Femur (tissue), 1 donor: ENCODE measurements around the gene PIF1.

Source experiments
- DNase-seq: peaks from one replicate; pipeline ENCODE4 v3.0.0-alpha.2; 2017

Gene PIF1, protein sequence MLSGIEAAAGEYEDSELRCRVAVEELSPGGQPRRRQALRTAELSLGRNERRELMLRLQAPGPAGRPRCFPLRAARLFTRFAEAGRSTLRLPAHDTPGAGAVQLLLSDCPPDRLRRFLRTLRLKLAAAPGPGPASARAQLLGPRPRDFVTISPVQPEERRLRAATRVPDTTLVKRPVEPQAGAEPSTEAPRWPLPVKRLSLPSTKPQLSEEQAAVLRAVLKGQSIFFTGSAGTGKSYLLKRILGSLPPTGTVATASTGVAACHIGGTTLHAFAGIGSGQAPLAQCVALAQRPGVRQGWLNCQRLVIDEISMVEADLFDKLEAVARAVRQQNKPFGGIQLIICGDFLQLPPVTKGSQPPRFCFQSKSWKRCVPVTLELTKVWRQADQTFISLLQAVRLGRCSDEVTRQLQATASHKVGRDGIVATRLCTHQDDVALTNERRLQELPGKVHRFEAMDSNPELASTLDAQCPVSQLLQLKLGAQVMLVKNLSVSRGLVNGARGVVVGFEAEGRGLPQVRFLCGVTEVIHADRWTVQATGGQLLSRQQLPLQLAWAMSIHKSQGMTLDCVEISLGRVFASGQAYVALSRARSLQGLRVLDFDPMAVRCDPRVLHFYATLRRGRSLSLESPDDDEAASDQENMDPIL

DNA sequence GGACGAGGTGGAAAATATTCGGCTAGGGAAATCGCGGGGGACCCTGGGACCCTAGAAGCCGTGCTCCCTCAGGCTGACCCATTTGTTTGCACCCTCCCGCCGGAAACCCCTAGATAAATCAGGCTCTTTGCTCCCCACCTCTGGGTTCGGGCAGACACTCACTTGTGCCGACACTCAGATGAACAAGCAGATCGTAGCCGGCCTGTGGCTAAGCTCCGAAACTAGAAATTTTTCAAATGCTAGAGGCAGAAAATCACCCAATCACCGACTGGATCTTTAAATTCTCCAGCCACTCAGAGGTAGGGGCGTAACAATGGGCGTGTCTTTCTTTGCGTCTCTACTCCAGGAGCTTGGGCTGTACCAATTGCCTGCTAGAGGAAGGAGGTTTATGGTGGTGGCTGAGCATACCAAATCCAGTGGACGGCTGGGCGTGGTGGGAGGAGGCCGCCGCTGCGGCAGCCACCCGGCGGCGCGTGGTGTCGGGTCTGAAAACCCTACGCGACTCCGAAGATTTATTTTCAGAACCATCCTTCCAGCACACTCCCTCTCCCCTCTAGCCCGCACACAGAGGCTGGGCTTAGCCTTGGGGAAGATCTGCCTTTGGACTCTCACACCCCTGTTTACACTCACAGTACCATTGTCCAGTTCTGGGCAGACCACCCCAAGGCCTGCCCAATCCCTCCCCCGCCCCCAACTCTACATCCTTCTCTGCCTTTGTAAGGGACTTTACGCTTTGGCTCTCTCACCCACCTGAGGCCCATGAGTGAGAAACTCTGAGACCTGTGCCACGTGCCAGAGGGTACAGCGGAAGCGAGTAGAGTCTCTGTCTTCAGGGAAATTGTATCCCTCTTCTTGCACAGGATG, at the start of gene PIF1:
Gene PIF1, minus strand, starts transcription at position 217 of the 864 bp plus-strand sequence. CDS start 1,312 bp downstream, outside the sequence.
- peak; percentile 96 for DNase-seq

DNA sequence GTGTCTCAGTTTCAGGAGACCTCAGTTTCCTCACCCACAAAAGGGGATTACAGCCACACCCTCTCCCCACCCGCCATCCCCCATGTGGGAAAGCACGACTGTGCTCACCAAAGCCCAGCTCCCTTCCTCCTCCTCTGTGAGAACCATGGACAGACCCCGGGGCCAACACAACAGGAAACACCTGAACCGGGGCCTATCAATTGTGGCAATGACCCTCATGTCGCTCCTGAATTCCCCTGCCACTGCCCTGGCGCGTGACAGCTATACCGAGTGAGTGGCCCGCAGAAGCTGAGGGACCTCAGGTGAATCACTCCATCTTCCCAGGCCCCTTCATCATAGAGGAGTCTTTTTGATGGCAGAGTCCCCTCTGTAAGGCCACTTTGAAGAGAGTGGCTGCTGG, 44.9 kb upstream of the PIF1 start:
- DNase-seq: no peak

DNA sequence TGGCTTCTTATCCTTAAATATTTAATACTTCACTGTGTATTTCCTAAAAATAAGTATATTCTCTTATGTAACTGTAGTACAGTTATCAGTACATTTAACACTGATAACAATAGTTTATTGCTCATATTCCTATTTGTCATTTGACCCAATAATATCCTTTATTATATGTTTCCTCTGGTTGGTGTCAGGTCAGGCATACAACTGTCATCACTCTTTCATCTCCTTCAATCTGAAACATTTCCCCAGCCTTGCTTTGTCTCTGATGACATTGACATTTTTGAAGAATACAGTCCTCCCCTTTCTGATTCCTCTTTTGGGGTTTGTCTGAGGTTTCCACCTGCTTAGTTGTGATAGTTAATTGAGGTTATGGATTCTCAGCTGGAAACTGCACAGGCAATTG, 44.1 kb upstream of the PIF1 start:
- no peak for DNase-seq

DNA sequence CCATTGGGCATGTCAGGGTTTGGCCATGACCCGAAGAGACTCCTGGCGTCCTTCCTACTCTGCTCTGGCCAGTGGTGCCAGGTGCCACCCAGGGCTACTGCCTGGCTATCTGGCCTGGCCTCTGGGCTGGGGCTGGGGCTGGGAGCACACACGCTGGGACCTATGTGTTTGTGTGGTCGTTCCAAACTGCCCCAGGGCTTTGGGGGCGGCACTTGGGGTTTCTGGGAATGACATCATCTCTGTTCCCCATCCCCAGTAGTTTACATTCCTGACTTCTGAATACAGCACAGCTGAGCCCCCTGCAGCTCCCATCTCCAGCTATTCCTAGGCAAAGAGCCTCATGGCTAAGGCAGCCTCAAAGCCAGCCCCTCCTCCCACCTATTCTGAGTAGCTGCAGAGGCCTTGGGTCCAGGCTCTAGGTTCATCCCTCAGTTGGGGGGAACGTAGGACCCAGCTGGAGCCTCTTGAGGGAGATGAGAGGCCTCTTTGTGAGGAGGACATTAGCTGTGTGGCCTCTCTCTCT, 40.6 kb upstream of the PIF1 start:
- DNase-seq: no peak

DNA sequence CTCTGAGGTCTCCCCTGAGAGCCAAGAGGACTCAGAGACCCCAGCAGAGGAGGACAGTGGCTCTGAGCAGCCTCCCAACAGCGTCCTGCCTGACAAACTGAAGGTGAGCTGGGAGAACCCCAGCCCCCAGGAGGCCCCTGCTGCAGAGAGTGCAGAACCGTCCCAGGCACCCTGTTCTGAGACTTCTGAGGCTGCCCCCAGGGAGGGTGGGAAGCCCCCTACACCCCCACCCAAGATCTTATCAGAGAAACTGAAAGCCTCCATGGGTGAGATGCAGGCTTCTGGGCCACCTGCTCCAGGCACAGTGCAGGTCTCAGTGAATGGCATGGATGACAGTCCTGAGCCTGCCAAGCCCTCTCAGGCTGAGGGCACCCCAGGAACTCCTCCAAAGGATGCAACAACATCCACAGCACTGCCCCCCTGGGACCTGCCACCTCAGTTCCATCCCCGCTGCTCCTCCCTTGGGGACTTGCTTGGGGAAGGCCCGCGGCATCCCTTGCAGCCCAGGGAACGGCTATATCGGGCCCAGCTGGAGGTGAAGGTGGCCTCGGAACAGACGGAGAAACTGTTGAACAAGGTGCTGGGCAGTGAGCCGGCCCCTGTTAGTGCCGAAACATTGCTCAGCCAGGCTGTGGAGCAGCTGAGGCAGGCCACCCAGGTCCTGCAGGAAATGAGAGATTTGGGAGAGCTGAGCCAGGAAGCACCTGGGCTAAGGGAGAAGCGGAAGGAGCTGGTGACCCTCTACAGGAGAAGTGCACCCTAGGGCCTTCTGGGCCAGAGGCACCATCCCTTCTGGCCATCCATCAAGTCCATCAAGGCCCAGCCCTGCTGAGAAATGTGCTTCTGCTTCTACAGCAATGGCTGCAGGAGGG, 39.9 kb upstream of the PIF1 start:
- no peak for DNase-seq

DNA sequence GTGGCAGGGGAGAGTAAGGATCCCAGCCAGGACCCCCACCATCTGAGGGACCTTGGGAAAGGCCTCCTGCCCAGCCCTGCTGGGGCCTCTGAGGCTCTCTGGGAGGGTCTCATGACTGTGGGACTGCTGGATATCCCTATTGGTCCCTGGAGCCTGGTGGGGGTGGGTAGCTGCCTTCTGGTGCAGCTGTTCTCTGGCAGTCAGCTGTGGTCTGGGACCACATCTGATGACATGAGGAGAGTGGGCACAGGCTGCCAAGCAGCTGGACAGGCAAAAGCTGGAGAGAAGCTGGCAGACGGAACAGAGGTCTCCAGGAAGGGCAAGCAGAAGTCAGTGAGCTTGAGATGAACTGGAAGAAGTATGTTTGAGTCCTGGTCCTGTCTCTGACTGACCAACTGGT, 38.6 kb upstream of the PIF1 start:
- peak; percentile 83 for DNase-seq

DNA sequence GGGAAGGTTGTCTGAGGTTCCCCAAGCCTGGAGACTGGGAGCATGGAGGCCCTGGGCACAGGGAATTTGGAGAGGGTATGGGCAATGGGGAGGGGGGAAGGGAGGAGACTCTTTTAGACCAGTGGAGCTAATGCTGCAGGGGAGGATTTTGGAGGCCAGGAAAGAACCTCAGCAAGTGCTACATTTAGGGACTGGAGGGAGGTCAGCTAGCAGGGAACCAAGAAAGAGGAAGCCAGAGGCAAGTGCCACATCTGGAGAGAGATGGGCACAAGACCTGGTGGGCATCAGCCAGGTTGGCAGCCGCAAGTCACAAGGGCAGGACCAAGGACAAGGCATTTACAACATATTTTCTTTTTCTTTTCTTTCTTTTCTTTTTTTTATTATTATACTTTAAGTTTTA, 37.0 kb upstream of the PIF1 start:
- no peak for DNase-seq

DNA sequence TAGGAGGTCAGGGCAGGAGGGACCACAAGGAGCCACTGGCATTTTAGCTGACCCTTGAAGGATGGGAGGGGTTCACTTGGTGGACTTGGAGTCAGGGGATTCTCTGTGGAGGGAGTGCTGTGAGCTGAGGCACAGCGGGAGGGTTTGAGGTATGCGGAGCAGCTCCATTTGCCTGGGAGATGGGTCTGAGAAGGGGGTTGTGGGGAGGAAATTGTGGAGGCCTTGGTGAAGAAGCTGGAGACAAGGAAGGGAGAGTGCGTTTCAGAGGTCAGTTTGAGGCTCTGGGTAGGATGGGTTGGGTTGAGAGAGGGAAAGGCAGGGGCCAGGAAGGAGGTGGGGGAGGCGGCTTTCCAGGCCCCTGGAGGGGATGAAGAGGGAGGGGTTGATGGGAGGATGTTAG, 36.5 kb upstream of the PIF1 start:
- no peak for DNase-seq

DNA sequence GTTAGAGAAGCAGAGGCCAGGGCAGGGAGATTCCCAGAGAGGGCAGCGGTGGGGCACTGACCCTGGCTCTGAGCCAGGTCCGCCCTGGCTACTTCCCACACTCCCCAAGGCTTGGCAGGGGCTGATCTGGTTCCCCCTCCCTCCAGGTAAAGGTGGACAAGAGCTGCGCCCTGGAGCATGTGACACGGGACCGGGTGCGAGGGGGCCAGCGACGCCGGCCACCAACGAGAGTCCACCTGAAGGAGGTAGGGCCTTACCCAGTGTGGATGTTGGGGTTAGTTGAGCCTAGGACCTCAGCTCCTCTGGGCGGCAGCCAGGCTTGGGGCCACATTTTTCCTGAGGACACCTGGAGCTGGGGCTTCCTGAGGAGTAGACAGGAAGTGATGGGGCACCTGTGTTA, 35.9 kb upstream of the PIF1 start:
- no peak for DNase-seq

DNA sequence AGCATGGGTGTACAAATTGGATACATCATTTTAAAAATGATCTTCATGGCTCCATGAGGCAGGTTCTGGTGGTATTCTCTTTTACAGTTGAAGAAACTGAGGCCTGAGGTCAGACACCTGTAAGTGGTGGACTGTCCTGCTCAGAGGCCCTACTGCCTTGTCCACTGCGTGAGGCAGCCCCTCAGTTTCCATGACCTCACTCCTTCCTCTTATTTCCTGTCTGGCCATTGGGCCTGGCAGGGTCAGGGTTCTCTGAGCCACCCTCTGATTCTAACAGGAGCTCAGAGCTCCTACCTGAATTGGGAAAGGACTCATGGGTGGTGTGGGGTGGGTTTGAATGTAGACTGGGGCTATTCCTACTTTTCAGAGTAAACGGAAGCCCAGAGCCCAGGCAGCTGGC, 33.8 kb upstream of the PIF1 start:
- no peak for DNase-seq

DNA sequence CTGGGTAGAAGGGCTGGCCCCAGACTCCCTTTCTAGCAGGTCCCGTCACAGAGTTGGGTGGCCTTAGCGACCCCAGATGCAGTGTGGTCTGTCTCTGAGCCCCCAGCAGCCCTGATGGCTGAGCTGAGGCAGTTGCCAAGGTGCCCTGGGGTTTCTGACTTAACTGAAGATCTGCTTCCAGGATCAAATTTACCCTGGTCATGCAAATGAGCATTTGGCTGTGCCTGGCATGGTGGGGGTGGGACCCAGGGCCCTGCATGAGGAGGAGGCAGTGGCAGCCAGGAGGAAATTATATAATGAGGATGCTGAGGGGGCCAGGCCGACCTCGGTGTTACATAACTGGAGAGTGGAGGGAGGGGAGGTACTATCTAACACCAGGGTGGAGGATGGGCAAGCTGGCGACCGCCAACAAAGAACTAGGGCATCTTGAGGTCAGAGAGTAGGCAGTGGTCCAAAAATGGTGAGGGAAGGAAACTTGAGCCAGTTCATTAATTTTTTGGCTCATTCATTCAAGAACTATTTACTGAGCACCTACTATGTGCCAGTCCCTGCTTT, 32.7 kb upstream of the PIF1 start:
- DNase-seq: no peak

DNA sequence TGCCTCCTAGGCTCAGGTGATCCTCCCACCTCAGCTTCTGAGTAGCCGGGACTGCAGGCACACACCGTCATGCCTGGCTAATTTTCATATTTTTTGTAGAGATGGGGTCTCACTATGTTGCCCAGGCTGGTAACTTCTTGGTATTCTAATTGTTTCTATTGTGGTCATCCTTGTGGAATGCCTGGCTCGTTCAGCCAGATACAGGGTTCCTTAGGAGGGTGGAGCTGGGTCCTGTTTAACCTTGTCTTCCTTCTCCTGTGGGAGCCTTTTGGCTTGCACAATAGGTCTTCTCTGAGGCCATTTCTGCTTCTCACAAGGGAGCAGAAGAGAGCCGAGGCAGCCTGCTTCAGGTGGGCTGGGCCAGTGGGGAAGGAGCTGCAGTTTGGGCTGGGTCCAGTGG, 32.0 kb upstream of the PIF1 start:
- DNase-seq: no peak

DNA sequence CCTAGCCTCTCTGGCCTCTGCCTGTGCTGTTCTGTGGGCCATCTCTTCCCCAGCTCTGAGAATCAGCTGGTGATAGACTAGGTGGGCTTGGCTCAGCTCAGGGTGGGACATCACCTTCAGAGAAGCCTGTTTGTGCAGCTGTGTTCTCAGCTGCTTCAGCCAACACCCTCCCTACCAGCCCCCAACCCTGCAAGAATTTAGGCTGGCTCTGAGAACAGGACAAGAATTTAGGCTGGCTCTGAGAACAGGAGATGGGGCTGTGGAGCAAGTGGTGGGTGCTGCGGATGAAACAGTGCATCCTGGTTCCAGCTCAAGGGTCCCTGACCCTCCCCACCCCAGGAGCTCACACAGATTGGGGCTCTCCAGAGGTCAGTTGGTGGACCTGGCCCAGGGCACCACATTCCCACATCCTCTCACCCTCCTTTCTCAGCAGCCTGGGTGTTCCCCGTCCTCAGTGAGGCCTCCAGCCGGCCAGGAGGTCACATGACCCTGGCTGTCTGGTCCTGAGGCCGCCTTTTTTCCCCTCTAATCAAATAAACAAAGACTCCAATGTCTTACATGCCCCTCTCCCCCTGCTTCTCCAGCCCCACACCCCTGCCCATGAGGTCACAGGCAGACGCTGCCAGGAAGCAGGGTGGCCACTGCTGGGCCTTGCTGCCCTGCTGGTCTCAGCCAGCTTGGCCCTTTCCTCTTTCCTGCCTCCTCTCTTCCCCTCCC, 31.1 kb upstream of the PIF1 start:
- DNase-seq: peak; percentile 84

DNA sequence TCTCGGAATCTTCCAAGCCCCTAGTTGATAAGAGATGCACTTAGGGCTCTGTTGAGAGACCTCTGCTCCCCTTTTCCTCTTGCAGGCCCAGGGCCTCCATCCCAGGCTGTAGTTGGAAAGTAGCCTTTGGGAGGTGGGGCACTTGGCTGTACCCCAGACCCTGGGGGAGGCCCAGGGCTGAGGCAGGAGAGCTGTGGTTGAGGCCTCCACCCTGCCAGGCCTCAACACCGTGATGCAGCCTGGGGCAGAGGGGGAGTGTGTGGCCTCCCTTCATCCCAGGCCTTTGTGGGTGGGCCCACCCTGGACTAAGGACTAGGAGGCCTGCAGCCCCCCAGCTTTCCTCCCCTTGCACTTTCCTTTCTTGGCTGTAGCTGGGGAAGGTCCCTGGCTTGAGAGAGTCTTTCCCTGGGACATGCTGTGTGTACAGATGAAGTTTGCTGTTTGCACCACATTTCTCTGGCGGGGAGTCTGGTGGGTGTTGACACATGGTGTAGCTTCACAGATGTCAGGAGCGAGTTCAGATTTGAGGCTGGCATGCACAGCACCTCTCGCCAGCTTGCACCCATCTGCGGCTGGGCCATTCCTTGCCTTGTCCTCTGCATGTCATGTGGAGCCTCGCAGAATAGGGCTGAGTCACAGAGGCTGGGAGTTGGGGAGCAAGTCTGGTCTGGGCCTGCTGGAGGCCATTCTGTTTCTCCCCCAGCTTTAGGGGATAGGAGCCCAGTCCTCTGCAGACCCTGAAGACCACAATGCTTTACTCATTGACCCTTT, 29.9 kb upstream of the PIF1 start:
- no peak for DNase-seq

DNA sequence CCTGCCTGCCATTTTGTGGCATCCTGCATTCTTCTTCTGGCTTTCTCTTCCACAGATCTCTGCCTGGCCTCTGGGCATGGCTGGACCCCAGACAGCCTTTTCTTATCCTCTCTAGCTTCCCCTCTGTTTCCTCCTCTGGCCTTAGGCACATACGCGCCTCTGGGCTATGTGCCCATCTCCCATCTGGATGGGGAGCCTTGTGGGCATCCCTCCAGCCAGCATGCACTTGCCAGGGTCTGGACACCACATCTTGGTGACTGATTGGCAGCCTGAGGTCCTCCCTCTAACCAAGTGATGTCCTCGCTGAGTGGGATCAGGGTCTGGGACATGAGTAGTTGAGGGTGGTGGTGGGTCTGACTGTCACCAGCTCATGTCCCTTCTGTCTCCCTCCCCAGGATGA, 29.1 kb upstream of the PIF1 start:
- no peak for DNase-seq

DNA sequence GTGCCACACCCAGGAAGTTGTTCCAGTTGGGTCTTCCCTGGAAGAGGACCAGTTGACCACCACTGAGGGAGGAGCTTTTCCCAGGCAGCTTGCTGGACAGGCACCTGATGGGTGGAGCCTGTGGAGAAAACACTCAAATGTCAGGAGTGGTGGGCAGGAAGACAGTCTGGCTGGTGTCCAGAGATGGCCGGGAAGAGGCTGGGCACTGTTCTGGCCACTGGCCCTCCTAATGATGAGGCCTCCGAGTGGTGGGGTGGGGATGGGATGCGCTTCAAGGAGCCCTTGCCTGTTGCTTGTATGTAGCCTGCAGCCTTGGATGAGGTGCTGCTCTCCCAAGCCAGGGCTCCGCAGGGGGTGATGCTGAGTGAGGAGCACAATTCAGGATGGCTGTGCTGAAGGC, 28.6 kb upstream of the PIF1 start:
- DNase-seq: no peak

DNA sequence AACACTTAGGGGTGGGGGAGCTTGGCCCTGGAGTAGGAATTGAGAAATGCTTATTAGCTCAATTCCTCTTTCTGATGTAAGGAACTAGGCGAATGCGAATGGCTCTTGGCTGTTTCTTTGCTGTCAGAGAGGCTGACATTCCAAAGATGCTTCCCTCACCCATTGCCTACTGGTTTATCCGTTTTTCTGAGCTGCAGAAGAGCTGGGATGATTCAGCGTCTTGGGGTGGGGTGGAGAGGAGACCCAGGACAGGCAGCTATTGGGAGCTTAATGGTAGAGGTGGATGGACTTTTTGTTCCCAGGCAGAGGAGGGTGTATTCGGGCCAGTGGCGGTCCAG, 26.0 kb upstream of the PIF1 start:
- peak; percentile 35 for DNase-seq

DNA sequence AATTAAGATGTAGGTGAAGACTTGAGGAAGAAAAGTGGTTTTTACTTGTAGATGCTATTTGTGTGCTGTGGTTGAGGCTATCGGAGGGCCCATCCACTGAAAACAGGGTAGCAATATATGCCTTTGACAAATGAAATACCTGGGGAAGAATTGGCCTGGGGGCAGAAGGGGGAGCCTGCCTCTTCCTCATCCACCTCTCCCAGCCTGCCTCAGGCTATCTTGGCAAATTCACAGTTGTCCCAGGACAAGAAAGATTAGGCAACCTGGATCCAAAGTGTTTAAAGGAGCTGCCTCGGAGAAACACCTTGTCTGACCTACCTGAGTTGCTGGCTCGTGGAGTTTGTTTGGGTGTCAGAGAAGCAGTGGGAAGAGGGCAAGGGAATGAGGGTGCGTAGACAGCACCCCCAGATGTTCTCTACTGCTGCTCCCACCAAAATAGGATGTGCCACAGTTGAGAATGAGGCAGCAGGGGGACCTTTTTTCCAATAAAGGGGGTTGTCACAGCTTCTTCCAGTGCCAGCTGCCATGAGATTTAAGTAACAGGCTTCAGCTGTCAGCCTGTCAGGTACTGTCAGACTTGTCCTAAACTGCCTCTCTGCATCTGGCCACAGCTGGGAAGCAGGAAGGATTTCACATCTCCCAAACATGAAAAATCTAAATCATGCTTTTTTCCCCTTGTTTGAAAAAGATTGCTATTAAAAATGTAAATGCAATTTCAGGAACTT, 25.5 kb upstream of the PIF1 start:
- DNase-seq: no peak

DNA sequence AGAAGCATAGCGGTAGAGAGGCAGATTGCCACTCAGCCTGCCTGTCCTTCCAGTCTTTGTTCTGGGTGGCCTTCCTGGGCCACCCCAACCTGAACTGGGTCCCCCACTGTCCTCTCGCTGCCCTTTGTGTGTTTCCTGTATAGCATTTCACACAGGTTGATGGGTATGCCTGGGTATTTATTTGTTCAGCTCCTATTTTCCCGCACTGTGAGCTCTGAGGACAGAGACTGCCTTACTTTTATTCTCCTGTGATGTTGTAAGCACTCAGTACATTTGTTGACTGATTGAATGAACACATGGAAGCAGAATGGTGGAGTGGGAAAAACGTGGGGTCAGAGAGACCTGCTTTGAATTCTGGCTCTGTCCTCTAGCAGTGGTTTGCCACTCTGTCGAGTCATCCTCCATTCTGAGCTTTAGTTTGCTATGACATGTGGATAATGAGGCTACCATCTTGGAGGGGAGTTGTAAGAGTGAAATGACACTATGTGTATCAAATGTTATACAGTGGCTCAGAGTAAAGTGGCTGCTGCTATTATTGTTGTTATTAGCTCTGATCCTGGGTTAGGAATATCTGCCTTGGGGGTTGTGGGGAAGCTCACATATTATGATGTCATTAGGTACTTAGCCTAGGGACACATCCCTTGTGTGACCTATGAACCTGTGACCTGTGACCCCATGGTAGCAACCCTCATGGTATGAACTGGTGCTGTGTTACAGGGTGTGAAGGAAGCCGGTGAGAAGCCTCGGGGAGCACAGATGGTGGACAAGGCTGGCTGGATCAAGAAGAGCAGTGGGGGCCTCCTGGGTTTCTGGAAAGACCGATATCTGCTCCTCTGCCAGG, 22.6 kb upstream of the PIF1 start:
- DNase-seq: no peak
